ENCODE data around the gene MEIKIN.

- TF ChIP-seq CTCF (conservative IDR thresholded peaks at IDR 0.05 in 1 of 2, IDR thresholded peaks at IDR 0.05 in 1 of 2; ENCODE audit: low read depth in 1 of 2, low read length in 2 of 2) (no peak), EZH2 (IDR thresholded peaks at IDR 0.05; ENCODE audit: low read length, missing control alignments) (no peak)
These were observed 180.2 kb downstream of the MEIKIN start for GRCh38 chr5:131765261-131765660.

All from fibroblast of lung (primary cell).